ENCODE measurements around the gene FBXO42. TPM values are rescaled to one million over a fixed set of nuclear protein-coding genes. Genes with fewer than 3 reads are reported as not detected.
A peak's percentile ranks its signal among the peaks of the same experiment; 100 is the strongest.
"Not testable (repeated sequence)": the region's sequence is repeated elsewhere in the genome, so short reads cannot be mapped to it uniquely, and the experiment has no call there.

FBXO42 gene
- total RNA-seq, 1 donor from 2014 or later: 24.8 TPM

GRCh38 chr1:16266411-16267118 is 85.7 kb downstream of the FBXO42 start:
- DNase-seq: no peak

GRCh38 chr1:16262067-16262466 is 90.2 kb downstream of the FBXO42 start:
- DNase-seq: no peak

GRCh38 chr1:16260814-16261213 is 91.5 kb downstream of the FBXO42 start:
- DNase-seq: no peak

GRCh38 chr1:16258591-16259135 is 93.6 kb downstream of the FBXO42 start:
- no peak for DNase-seq

- DNase-seq: no peak
These were observed 94.3 kb downstream of the FBXO42 start for GRCh38 chr1:16257968-16258367.

- not testable (repeated sequence) for DNase-seq
These were observed 94.7 kb downstream of the FBXO42 start for GRCh38 chr1:16257556-16257955.

GRCh38 chr1:16256478-16256877 is 95.8 kb downstream of the FBXO42 start:
- DNase-seq: no peak

GRCh38 chr1:16254263-16254928 is 97.9 kb downstream of the FBXO42 start:
- DNase-seq: no peak

GRCh38 chr1:16253332-16253922 is 98.9 kb downstream of the FBXO42 start:
- DNase-seq: no peak

GRCh38 chr1:16252912-16253311 is 99.4 kb downstream of the FBXO42 start:
- DNase-seq: no peak

- DNase-seq: no peak
These were observed 100.9 kb downstream of the FBXO42 start for GRCh38 chr1:16251381-16251780.

- DNase-seq: no peak
These were observed 101.6 kb downstream of the FBXO42 start for GRCh38 chr1:16250524-16251251.

GRCh38 chr1:16249596-16250241 is 102.6 kb downstream of the FBXO42 start:
- DNase-seq: no peak

- peak; percentile 30 for DNase-seq
These were observed 103.4 kb downstream of the FBXO42 start for GRCh38 chr1:16248603-16249516.

- DNase-seq: no peak
These were observed 104.3 kb downstream of the FBXO42 start for GRCh38 chr1:16248007-16248436.

GRCh38 chr1:16247441-16247840 is 104.8 kb downstream of the FBXO42 start:
- no peak for DNase-seq

- DNase-seq: no peak
These were observed 105.3 kb downstream of the FBXO42 start for GRCh38 chr1:16246961-16247360.

- not testable (repeated sequence) for DNase-seq
These were observed 106.0 kb downstream of the FBXO42 start for GRCh38 chr1:16246239-16246638.

- DNase-seq: no peak
These were observed 106.6 kb downstream of the FBXO42 start for GRCh38 chr1:16245476-16246196.

- DNase-seq: no peak
These were observed 107.5 kb downstream of the FBXO42 start for GRCh38 chr1:16244650-16245285.

All from skin of body (tissue), 2 donors.